ENCODE results near the gene BDH1. TPM values are rescaled to one million over a fixed set of nuclear protein-coding genes. Genes with fewer than 3 reads are reported as not detected.
A peak's percentile ranks its signal among the peaks of the same experiment; 100 is the strongest.

The BDH1 gene
- total and polyA plus RNA-seq, 2 experiments from 2014 or later, result 21.4 to 26.1 TPM

DNA sequence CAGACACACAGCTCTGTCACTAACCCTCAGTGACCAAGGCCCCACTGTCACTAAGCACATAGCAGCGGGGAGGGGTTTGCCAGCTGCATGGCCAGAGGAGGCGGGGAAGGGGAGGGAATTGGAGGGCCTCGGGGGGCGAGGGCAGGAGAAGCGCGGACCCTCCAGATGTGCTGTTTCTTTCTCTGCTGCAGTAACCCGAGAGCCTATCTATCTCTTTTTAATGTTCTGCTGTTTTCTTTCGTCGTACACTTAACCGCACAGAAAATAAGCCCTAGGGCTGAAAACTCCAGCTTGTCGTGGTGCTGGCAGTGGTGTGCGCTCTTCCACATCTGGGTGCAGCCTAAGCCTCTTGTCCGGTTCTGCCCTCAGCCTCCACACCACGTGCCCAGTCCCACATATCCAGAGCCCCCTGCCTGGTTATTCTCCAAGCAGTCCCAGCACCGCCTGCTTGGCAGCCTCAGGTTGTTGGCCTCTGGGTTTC, 51.1 kb downstream of the BDH1 start:
- Histone ChIP-seq H3K4me1 (ENCODE audit: low read depth) (no peaks in the 10 kb centered on the region), H3K9me3 (ENCODE audit: low read depth) (no peaks in the 10 kb centered on the region), H3K27me3 (no peaks in the 10 kb centered on the region), H3K36me3 (no peaks in the 10 kb centered on the region), H3K27ac (no peak overlapping the region), H3K4me3 (no peak overlapping the region)
- TF ChIP-seq, protein P1, sequence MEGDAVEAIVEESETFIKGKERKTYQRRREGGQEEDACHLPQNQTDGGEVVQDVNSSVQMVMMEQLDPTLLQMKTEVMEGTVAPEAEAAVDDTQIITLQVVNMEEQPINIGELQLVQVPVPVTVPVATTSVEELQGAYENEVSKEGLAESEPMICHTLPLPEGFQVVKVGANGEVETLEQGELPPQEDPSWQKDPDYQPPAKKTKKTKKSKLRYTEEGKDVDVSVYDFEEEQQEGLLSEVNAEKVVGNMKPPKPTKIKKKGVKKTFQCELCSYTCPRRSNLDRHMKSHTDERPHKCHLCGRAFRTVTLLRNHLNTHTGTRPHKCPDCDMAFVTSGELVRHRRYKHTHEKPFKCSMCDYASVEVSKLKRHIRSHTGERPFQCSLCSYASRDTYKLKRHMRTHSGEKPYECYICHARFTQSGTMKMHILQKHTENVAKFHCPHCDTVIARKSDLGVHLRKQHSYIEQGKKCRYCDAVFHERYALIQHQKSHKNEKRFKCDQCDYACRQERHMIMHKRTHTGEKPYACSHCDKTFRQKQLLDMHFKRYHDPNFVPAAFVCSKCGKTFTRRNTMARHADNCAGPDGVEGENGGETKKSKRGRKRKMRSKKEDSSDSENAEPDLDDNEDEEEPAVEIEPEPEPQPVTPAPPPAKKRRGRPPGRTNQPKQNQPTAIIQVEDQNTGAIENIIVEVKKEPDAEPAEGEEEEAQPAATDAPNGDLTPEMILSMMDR (IDR thresholded peaks at IDR 0.05; ENCODE audit: low read depth, low read length), result no peak
- no peak for DNase-seq (ENCODE audit: low read depth in 1 of 2, low spot score in 1 of 2)

DNA sequence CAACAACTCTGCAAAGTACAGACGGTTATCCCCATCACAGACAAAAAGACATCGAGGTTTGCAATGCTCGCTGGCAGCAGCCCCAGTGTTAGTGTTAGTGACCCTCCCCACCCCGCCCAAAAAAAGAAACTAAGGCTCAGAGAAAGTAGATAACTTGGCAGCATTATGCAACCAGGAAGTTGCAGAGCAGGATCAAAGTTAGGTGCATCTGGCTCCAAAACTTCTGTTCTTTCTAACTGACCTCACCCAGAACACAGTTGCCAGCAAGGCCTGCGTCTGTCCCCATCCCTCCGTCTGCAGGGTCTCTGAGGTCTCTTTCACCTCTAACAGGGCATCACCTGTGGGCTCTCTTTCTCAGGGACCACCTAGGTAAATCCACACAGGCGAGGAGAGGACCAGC, 51.5 kb downstream of the BDH1 start:
- Histone ChIP-seq H3K27ac (no peak overlapping the region), H3K27me3 (no peaks in the 10 kb centered on the region), H3K4me1 (ENCODE audit: low read depth) (no peaks in the 10 kb centered on the region), H3K36me3 (no peaks in the 10 kb centered on the region), H3K9me3 (ENCODE audit: low read depth) (no peaks in the 10 kb centered on the region), H3K4me3 (no peak overlapping the region)
- TF ChIP-seq, protein P1 (IDR thresholded peaks at IDR 0.05; ENCODE audit: low read depth, low read length), result no peak
- no peak for DNase-seq (ENCODE audit: low read depth in 1 of 2, low spot score in 1 of 2)

DNA sequence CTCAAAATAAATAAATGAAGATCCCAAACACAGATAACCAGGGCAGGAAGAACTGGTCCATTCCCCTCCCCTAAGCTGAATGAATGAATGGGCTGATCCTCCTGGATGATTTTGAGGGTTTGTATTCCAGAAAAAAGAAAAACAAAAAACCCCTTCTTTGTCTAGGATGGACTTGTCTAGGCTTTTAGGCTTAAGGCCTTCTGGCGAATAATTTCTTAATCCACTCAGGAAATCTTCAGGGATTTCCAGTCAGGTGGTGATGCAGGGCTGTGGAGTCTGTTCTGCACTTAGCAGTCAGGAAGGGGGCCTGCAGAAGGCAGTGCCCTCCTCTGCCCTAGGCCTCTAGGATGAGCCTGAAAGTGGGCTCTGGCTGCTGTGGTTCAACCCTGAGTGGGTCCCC, 52.1 kb downstream of the BDH1 start:
- TF ChIP-seq, protein P1 (IDR thresholded peaks at IDR 0.05; ENCODE audit: low read depth, low read length), result no peak
- Histone ChIP-seq H3K4me1 (ENCODE audit: low read depth) (no peaks in the 10 kb centered on the region), H3K27me3 (no peaks in the 10 kb centered on the region), H3K4me3 (no peak overlapping the region), H3K9me3 (ENCODE audit: low read depth) (no peaks in the 10 kb centered on the region), H3K36me3 (no peaks in the 10 kb centered on the region), H3K27ac (no peak overlapping the region)
- DNase-seq (ENCODE audit: low read depth in 1 of 2, low spot score in 1 of 2), result no peak

DNA sequence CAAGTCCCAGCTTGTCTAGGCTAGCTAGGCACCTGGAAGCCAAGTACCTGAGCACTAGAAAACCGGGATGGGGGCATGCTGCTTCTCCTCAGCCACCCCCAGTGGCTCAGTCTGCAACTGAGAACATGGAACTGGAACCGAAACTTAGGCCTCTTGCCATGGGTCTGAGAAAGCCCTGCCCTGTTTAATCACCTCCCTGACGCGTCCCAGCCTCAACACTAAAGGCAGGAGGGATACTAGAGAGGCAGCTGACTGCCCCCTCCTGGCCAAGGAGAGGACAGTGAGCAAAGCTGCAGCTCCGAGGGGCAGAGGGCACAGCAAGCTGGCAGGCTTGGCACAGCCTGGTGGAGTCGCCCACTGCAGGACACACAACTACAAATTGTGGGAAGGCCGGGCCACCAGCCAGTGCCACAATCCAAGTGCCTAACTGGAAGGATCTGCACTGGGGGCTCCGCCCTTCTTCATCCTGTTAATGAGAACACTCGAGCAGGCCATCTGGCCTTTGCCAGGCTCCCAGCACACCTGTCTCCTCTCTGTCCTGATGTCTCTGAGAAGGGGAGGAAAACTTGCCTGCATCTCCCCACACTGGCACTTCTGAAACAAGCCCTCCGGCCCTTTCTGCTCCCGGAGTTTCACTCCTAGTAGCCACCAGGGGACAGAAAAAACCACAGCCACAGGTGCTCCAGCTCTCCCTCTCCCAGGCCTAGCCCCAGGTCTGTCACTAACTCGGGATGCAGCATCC, 53.7 kb downstream of the BDH1 start:
- Histone ChIP-seq H3K27me3 (no peaks in the 10 kb centered on the region), H3K4me3 (no peak overlapping the region), H3K9me3 (ENCODE audit: low read depth) (no peaks in the 10 kb centered on the region), H3K4me1 (ENCODE audit: low read depth) (no peaks in the 10 kb centered on the region), H3K27ac (no peak overlapping the region), H3K36me3 (no peaks in the 10 kb centered on the region)
- TF ChIP-seq, protein P1 (IDR thresholded peaks at IDR 0.05; ENCODE audit: low read depth, low read length), result peak; percentile 79
- peak; percentile 64 to 84 for DNase-seq (ENCODE audit: low read depth in 1 of 2, low spot score in 1 of 2)

DNA sequence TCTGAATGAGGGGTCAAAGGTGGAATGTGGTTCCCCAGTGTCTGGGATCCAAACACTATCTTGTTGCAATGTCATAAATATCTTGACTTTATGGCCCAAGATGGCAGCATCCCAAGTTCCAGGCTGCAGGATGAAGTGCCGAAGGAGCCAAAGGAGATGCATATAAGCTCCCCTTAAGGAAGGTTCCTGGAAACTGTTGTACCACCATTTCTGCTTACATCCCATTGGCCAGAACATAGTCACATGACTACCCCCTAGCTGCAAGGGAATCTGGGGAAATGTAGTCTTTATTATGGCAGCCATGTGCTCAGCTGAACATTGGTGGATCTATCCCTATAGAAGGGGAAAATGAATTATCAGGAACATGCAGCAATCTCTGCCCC, 54.3 kb downstream of the BDH1 start:
- TF ChIP-seq, protein P1 (IDR thresholded peaks at IDR 0.05; ENCODE audit: low read depth, low read length), result no peak
- no peaks in the 10 kb centered on the region for H3K9me3 ChIP-seq (ENCODE audit: low read depth)
- no peaks in the 10 kb centered on the region for H3K27me3 ChIP-seq
- H3K27ac ChIP-seq, result no peak overlapping the region
- H3K4me1 ChIP-seq (ENCODE audit: low read depth), result no peaks in the 10 kb centered on the region
- no peak overlapping the region for H3K4me3 ChIP-seq
- peak in 1 of 2 donors; percentile 62 for DNase-seq (ENCODE audit: low read depth in 1 of 2, low spot score in 1 of 2)
- no peaks in the 10 kb centered on the region for H3K36me3 ChIP-seq
